ENCODE results near the gene TYW1. TPM values are rescaled to one million over a fixed set of nuclear protein-coding genes. Genes with fewer than 3 reads are reported as not detected.
"Not testable (repeated sequence)": the region's sequence is repeated elsewhere in the genome, so short reads cannot be mapped to it uniquely, and the experiment has no call there.

Gene TYW1
- total and polyA plus RNA-seq, 2 of the 4 experiments (the other 2 are of a cell fraction), result 10.7 to 23.7 TPM

GRCh38 chr7:67248364-67248763, 251.7 kb downstream of the TYW1 start:
- H3K27me3 ChIP-seq (ENCODE audit: control insufficient read depth, insufficient read depth, low read length); H3K4me2 ChIP-seq (ENCODE audit: low read depth, low read length); H3K9me1 ChIP-seq (ENCODE audit: insufficient read depth, low read length); dilution Hi-C loops (cut with HindIII; ENCODE audit: low sequenced_read_pairs, unreplicated experiment); H4K20me1 ChIP-seq (ENCODE audit: insufficient read depth, low read length); H2AFZ ChIP-seq (replicated peaks; ENCODE audit: low read length, poor library complexity); H2BK15ac ChIP-seq (ENCODE audit: low read depth, low read length); ATAC-seq (ENCODE audit: low read depth); H4K5ac ChIP-seq (ENCODE audit: low read depth, low read length); H3K9ac ChIP-seq (ENCODE audit: low read depth, low read length); H2AK9ac ChIP-seq (replicated peaks; ENCODE audit: low read depth, low read length, poor library complexity); POLR2A ChIA-PET (ENCODE audit: unreplicated experiment); H3K18ac ChIP-seq (ENCODE audit: low read depth, low read length); H3K56ac ChIP-seq (ENCODE audit: extremely low read depth, insufficient read depth, low read length); H2BK5ac ChIP-seq (ENCODE audit: low read depth, low read length, poor library complexity, severe bottlenecking); H3K4me1 ChIP-seq (ENCODE audit: control insufficient read depth, insufficient read depth, low read length); H3K14ac ChIP-seq (replicated peaks; ENCODE audit: low read depth, low read length); H3K23ac ChIP-seq (ENCODE audit: low read depth, low read length); H3K79me1 ChIP-seq (ENCODE audit: low read depth in 1 of 2, low read length in 2 of 2); H4K91ac ChIP-seq (ENCODE audit: insufficient read depth, low read depth, low read length); H3K36me3 ChIP-seq (ENCODE audit: control insufficient read depth, insufficient read depth, low read length); H4K8ac ChIP-seq (ENCODE audit: low read depth in 2 of 2, low read length in 2 of 2); H3K4ac ChIP-seq (ENCODE audit: low read depth, low read length); H2BK120ac ChIP-seq (ENCODE audit: low read depth, low read length); H2AK5ac ChIP-seq (ENCODE audit: low read depth, low read length); H3K9me3 ChIP-seq (ENCODE audit: control insufficient read depth, insufficient read depth, low read length); in situ Hi-C loops (cut with MboI; ENCODE audit: low sequenced_read_pairs); H3K4me3 ChIP-seq (ENCODE audit: insufficient read depth, low read depth, low read length); H3K27ac ChIP-seq (ENCODE audit: insufficient read depth, low read length); H2BK20ac ChIP-seq (ENCODE audit: low read depth, low read length); CTCF ChIA-PET; DNase-seq; intact Hi-C loops (cut with micrococcal nuclease); BruUV-seq (replicated peaks): not testable (repeated sequence)
- no CpG with 5 or more reads among the region's 5 CpGs for WGBS, 2 experiments (ENCODE audit: extremely low coverage in 2 of 2, insufficient read length in 1 of 2)
